Upper lobe of right lung (tissue), 1 donor: ENCODE results near the gene WDR62. TPM values are rescaled to one million over a fixed set of nuclear protein-coding genes. Genes with fewer than 3 reads are reported as not detected.

Experiments
- ATAC-seq: fragments of 200-7000 bp; cut with Tn5 transposase; one replicate; pipeline ENCODE4 v1.9.1; 2020; ENCODE audit warnings: mild to moderate bottlenecking, moderate library complexity
- DNase-seq: peaks from one replicate; pipeline ENCODE4 v3.0.0-alpha.2; 2020
- H3K27ac ChIP-seq: fragments of 200-600 bp; one replicate; pipeline ENCODE4 v1.8.0; 2022
- H3K27me3 ChIP-seq: fragments of 200-600 bp; one replicate; pipeline ENCODE4 v1.8.0; 2022; ENCODE audit warnings: mild to moderate bottlenecking
- H3K36me3 ChIP-seq: fragments of 200-600 bp; one replicate; pipeline ENCODE4 v1.8.0; 2022
- H3K4me1 ChIP-seq: fragments of 200-600 bp; one replicate; pipeline ENCODE4 v1.8.0; 2022
- H3K4me3 ChIP-seq: fragments of 200-600 bp; one replicate; pipeline ENCODE4 v1.8.0; 2022; ENCODE audit warnings: mild to moderate bottlenecking
- H3K9me3 ChIP-seq: fragments of 200-600 bp; one replicate; pipeline ENCODE4 v1.8.0; 2022
- CTCF ChIP-seq: fragments of 200-600 bp; IDR thresholded peaks from one replicate; pipeline ENCODE4 v1.8.0; 2022; ENCODE audit warnings: antibody characterized with exemption
- intact Hi-C: fragments of 100-400 bp; cut with DNase I; formaldehyde crosslinking; loops from one replicate; pipeline ENCODE4 v1.11.0; 2022
- total RNA-seq: library from RNA; stranded (reverse); fragmentation: NEBNext Ultra II Directional; extraction: Animal tissue kit (Norgen Biotek cat#: 25700); gene quantifications from one replicate; pipeline ENCODE4 v1.2.1, GENCODE V29; 2021
- donor health status: DM: no; HTN: yes; CAD: no; lungs with severe emphysema.

The WDR62 gene
- total RNA-seq, 1 donor from 2014 or later = 0.93 TPM

DNA sequence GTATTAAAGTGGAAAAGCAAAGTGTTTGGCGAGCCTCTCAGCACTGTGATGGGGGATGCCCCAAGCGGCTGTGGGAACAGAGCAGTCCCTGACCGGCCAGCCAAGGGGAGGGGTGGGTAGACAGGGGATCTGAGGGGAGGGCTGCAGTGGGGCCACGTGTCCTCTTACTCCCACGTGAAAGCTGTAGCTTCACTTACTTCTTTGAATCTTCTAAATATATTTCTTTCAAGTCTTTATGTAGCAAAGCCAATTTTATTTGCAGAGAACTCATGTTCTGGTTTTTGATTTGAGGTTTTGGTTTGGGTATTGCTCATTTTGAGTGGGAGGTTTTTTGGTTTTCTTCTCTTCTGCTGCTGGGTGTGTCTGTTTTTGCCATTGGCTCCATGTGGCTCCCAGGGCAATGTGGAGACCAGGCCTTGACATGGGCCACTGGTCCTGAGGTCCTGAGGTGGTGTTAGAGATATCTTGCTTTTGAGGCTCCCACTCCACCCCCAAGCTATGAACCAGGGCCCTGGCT lies 38.5 kb downstream of the WDR62 start:
- ATAC-seq = no peak
- Histone ChIP-seq H3K4me3 (no peak overlapping the region), H3K27ac (no peak overlapping the region), H3K36me3 (no peaks in the 10 kb centered on the region), H3K4me1 (no peaks in the 10 kb centered on the region), H3K9me3 (no peaks in the 10 kb centered on the region), H3K27me3 (no peaks in the 10 kb centered on the region)
- intact Hi-C loops = no loop called here
- TF ChIP-seq CTCF = no peak
- no peak for DNase-seq

- no peaks in the 10 kb centered on the region for H3K36me3 ChIP-seq
- TF ChIP-seq CTCF = no peak
- no peaks in the 10 kb centered on the region for H3K4me1 ChIP-seq
- ATAC-seq (no peak), DNase-seq (no peak)
- H3K27me3 ChIP-seq = no peaks in the 10 kb centered on the region
- no peak overlapping the region for H3K4me3 ChIP-seq
- intact Hi-C loops = no loop called here
- no peaks in the 10 kb centered on the region for H3K9me3 ChIP-seq
- H3K27ac ChIP-seq = no peak overlapping the region
These were observed 39.0 kb downstream of the WDR62 start for GRCh38 chr19:36093687-36094086.

DNA sequence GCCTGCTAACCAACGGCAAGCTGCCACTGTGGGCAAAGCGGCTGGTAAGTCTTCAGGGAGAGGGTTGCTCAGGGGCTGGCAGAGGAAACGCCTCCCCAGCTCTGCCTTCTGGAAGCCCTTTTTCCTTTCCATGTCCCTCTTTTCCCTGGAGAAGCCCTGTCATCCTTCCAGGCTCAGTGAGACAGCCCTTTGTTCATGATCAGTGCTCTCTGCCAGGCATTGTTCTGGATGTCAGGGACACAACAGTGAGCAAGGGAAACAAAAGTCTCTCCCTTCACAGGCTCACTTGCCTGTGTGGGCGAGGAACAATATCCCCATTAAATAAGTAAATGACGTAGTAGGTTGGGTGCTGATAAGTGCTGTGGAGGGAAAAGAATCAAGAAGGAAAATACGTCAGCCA lies 42.3 kb downstream of the WDR62 start:
- Histone ChIP-seq H3K36me3 (no peaks in the 10 kb centered on the region), H3K9me3 (no peaks in the 10 kb centered on the region), H3K4me3 (no peak overlapping the region), H3K27ac (no peak overlapping the region), H3K27me3 (no peaks in the 10 kb centered on the region), H3K4me1 (no peaks in the 10 kb centered on the region)
- intact Hi-C loops = no loop called here
- TF ChIP-seq CTCF = no peak
- ATAC-seq (no peak), DNase-seq (no peak)

DNA sequence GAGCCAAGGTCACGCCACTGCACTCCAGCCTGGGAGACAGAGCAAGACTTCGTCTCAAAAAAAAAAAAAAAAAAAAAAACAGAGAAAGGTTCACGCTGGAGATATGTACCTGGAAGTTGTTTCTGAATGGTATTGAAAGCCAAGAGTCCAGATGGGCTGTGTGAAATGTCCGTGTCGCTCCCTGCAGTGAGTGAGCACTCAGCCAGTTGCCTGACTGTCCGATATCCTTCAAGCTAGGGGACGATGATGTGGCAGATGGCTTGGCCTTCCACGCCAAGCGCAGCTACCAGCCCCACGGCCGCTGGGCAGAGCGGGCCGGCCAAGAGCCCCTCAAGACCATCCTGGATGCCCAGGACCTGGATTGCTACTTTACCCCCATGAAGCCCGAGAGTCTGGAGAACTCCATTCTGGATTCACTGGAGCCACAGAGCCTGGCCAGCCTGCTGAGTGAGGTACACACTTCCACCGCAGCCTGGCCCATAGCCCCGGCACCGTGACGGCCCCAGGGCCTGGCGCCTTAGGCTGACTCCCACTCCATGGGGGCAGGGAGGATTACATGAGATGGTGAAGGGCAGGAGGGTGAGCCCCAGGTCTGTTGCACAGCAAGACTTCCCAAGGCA lies 44.6 kb downstream of the WDR62 start:
- no peaks in the 10 kb centered on the region for H3K27me3 ChIP-seq
- no peak overlapping the region for H3K27ac ChIP-seq
- TF ChIP-seq CTCF = no peak
- H3K9me3 ChIP-seq = no peaks in the 10 kb centered on the region
- H3K4me1 ChIP-seq = no peaks in the 10 kb centered on the region
- no peaks in the 10 kb centered on the region for H3K36me3 ChIP-seq
- intact Hi-C loops = no loop called here
- H3K4me3 ChIP-seq = no peak overlapping the region
- ATAC-seq = no peak
- DNase-seq = no peak

GRCh38 chr19:36100476-36100875 lies 45.8 kb downstream of the WDR62 start:
- no peaks in the 10 kb centered on the region for H3K27me3 ChIP-seq
- H3K27ac ChIP-seq = no peak overlapping the region
- intact Hi-C loops = no loop called here
- H3K9me3 ChIP-seq = no peaks in the 10 kb centered on the region
- H3K4me1 ChIP-seq = no peaks in the 10 kb centered on the region
- DNase-seq (no peak), ATAC-seq (no peak)
- no peaks in the 10 kb centered on the region for H3K36me3 ChIP-seq
- H3K4me3 ChIP-seq = no peak overlapping the region
- no peak for TF ChIP-seq CTCF
